Umbilical cord (tissue), 2 donors: Measurements from ENCODE around the gene GOLGA6C. TPM values are rescaled to one million over a fixed set of nuclear protein-coding genes. Genes with fewer than 3 reads are reported as not detected.
"Not testable (repeated sequence)": the region's sequence is repeated elsewhere in the genome, so short reads cannot be mapped to it uniquely, and the experiment has no call there.

Experiments
- DNase-seq: peaks from one replicate; pipeline ENCODE4 v3.0.0-alpha.2; 2015; ENCODE audit warnings: low spot score
- total RNA-seq: library from RNA; depleted of rRNA; stranded (reverse); fragments of >200 nt; gene quantifications from one replicate; pipeline ENCODE4 v1.2.3, GENCODE V29; 2014; ENCODE audit warnings: low replicate concordance; ENCODE audit not compliant: insufficient read depth

The GOLGA6C gene
- total RNA-seq, 1 donor from 2014 or later, result not detected

DNA sequence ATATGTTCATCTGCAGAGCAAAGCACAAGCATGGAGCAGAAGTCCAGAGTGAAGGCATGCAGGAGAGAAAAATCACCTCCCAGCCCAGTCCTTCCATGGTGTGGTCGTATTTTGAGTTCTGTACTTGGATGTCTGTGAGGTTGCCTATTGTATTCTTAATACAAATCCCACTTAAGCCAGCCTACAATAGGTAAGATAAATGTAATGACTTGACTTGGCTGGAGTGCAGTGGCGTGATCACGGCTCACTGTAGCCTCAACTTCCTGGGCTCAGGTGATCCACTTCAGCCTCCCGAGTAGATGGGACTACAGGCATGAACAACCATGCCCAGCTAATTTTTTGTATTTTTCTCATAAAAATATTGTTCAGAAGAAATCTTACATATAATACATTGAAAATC is 6.8 kb upstream of the GOLGA6C start:
- DNase-seq, result not testable (repeated sequence)

DNA sequence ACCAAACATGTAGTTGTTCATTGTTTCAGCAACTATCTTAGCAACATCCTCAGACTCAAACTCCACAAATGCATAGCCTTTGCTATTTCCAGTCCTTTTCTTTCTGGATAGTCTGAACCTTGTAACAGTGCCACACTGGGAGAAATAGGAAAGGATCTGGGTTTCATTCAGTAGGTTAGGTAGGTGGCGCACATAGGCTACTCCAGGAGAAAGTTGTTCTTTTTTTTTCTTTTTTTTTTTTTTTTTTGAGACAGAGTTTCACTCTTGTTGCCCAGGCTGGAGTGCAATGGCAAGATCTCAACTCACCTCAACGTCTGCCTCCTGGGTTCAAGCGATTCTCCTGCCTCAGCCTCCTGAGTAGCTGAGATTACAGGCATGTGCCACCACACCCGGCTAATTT is 5.8 kb upstream of the GOLGA6C start:
- DNase-seq, result not testable (repeated sequence)

DNA sequence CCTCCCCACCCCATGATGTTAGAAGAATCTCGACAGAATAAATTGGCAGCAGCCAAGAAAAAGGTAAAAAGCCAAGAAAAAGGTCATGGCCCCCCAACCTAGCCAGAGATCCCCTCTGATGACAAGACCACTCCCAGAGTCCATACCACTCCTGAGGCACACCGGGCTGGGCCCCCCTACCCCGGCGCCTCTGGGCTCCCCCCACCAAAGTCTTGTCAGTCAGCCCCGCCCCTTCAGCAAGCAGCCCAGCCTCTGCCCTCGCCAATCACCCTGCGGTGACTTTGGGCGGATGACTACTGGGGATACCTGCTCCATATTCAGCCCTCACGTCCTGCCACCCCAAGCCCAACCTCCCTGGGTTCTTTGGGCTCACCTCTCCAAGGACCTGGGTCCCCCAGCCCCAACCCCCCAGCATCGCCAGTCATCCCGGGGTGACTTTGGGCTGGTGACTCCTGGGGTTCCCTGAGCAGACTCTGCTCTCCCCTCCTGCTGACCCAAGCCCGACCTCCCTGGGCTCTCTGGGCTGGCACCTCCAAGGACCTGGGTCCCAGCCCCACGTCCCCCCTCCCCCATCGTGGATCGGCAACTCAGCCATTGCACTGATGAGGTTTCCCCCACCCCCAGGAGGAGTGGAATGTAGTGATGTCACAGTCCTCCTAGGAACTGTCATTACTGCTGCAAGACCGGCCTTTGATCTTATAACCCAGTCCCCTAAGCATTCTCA is 648 bp downstream of the GOLGA6C start:
- DNase-seq, result not testable (repeated sequence)

DNA sequence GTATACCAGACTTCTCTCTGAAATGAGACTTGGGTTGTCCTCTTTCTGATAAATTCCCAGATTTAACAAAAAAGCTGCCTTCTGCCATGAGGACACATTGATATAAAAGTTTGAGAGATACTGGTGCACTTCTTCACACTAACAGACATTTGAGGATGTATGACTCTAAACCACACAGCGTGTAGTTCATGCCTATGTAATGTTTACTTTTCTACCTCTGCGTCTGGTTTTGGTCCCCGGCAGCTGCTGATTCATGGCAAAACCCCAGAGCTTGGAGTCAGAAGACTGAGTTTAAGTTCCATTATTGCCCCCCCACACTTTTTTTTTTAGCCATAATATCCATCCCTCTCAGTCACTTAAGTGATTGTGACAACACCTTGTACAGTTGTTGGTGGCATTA is 1.7 kb downstream of the GOLGA6C start:
- DNase-seq, result not testable (repeated sequence)

DNA sequence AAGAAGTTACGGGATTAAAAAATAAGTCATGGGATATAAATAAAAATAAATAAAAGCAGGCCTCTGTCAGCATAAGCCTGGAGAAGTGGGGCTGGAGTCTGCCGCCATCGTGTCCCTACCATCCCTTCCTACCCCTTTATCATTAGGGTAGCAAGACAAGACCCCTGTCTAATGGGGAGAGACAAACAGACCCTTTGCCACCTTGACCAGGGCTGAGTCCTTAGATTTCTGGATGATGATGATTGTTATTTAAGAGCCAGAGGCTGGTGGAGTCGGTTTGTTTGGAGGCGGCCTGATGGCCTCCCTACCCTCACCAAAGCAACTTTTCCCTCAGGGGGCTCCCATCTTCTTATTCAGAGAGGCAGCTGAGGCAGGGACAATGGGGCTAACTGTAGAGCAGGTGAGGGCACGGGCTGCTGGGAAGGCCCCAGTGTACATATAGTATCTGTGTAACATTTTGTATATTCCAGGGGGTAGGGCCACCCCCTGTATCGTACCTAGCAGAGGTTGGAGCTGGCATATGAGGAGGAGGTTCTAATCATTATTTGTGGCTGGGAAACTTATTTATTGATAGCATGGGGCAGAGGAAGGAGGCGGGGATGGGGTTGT is 15.7 kb downstream of the GOLGA6C start:
- DNase-seq, result not testable (repeated sequence)

DNA sequence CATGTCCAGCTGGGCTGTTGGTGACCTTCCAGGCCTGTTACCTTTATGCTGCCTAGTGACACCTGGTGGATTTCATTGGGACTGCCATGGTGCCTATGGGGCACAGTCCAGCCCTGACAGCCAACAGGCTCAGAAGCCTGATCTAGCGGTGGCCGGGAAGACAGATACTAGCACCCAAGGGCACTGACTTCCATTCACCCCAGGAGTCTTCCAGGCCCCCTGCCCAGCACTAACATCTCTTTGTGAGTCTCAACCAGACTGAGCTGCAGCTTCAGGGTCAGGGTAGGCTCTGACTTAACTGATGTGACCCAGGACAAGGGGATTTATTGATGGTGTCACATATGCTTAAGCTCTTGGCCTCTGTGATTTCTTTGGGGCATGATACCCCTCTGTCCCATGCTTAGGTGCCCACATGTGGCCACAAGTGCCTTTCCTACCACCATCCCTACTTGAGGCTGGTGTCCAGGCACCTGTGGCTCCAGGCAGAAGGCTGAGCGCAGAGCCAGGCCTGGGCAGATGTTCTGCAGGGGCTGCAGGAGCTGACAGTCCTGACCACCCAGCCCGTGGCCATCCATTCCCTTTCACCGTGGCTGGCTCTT is 16.5 kb downstream of the GOLGA6C start:
- peak; percentile 0 for DNase-seq

DNA sequence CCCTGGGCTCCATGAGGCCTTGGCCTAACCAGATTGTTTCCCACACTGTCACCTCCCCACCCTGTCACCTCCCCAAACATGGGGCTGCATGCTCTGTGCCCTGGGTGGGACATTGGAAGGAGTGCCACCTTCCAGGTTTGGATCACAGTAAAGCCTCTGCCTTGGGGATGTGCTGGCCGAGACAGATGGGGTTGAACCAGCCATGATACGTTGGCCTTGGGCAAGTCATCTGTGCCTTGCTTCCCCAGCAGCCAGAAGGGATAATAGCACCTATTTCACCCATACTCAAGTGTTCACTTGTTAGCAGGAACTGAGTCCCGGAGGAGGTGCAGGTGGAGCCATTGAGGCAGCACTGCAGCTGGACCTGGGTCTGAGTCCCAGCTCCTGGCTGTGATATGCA is 17.5 kb downstream of the GOLGA6C start:
- not testable (repeated sequence) for DNase-seq

DNA sequence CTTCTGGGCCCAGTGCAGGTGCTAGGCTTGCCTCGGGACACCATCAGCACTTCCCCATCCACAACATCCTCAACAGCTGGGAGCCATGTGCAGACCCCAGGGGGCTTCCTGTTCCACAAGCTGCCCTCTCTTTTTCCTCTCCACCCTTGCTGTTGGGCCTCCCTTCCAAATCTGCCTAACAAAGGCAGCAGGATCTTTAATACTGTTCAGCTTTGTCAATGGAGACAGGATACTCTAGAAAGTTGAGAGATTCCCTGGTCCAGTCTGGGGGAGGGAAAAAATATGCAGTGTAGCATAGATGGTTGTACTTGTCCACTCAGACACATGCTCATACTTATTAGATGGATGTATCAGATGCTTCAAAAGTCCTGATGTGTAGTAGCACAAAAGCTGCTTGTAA is 20.4 kb downstream of the GOLGA6C start:
- DNase-seq, result not testable (repeated sequence)

DNA sequence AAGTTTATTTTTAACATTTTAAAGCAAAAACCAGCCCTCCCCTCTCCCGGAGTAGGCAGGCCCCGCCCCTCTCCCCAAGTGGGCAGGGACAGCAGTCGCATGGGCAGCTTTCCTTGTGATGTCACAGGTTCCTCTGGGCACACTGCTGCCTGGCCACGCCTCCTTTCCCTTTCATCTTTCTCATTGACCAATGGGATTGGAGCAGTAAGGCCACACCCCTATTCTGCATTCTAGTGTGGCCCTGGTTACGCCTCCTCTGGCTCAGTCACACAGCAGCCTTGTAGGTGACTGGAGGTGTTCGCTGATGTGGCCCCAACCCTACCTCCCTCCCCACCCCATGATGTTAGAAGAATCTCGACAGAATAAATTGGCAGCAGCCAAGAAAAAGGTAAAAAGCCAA is 24.4 kb downstream of the GOLGA6C start, which contains the start of gene GOLGA6D:
TSS of gene GOLGA6D (plus strand) at position 264 of the 400 bp plus-strand sequence. CDS start at position 305, 41 bp downstream.
- not testable (repeated sequence) for DNase-seq

DNA sequence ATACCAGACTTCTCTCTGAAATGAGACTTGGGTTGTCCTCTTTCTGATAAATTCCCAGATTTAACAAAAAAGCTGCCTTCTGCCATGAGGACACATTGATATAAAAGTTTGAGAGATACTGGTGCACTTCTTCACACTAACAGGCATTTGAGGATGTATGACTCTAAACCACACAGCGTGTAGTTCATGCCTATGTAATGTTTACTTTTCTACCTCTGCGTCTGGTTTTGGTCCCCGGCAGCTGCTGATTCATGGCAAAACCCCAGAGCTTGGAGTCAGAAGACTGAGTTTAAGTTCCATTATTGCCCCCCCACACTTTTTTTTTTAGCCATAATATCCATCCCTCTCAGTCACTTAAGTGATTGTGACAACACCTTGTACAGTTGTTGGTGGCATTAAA is 26.0 kb downstream of the GOLGA6C start:
- not testable (repeated sequence) for DNase-seq

DNA sequence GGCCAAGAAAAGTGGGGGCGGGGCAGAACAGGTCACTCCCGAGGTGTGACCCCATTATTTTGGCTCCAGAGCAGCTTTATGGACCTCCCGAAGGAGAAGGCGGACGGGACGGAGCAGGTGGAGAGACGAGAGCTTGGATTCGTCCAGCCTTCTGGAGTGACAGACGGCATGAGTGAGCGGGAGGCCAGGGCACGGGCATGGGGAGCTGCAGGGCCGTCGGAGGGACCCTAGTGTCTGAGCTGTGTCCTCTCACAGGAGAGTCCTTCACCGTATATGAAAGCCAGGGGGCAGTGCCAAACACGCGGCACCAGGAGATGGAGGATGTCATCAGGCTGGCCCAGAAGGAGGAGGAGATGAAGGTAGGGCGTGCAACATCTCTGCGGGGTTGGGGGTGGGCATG is 35.5 kb downstream of the GOLGA6C start:
- DNase-seq, result not testable (repeated sequence)

DNA sequence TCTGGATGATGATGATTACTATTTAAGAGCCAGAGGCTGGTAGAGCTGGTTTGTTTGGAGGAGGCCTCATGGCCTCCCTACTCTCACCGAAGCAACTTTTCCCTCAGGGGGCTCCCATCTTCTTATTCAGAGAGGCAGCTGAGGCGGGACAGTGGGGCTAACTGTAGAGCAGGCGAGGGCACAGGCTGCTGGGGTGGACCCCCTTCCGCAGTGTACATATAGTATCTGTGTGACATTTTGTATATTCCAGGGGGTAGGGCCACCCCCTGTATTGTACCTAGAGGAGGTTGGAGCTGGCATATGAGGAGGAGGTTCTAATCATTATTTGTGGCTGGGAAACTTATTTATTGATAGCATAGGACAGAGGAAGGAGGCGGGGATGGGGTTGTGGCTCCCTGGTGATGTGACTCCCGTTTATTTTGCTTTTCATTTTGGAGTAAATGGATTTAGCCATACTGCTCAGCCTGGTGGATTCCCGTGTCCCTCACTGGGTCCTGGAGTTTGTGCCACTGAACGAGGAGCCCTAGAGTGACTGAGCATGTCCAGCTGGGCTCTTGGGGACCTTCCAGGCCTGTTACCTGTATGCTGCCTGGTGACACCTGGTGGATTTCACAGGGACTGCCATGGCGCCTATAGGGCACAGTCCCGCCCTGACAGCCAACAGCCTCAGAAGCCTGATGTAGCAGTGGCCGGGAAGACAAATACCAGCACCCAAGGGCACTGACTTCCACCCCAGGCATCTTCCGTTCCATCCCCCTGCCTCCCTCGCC is 40.6 kb downstream of the GOLGA6C start:
- not testable (repeated sequence) for DNase-seq

DNA sequence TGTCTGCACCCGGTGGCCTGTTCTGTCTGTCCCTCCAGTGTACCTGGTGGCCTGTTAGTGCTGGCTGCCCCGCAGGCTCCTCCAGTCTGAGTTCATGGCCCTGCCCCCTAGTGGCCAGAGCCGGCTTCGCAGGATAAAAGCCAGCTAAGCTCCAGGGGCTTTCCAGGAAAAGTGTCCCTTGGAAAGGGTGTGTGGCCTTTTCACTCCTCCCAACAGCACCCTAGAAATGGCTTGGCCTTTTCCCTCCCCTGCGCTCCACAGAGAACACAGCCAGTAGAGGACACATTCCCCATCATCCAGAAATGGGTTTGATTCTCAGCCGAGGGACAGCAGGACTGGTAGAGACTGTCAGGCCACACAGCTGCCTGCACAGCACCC is 41.2 kb downstream of the GOLGA6C start:
- DNase-seq, result not testable (repeated sequence)

DNA sequence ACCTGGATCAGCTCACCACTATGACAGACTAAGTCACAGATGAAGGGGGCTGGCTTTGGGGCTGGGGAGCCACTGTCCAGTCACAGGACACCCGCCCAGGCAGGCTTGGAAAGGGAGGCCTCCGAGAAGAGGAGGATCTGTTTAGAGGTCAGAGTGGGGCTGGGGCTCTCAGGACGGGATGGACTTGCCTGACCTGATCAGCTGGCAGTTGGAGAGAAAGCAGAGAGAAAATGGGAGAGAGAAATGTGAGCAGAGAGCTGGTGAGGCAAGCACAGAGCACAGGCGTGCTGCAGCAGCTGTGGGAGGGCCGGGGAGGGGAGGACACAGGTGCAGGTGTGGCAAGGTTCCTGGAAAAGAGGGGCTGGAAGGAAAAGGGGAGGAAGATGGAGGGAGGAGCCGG is 41.9 kb downstream of the GOLGA6C start:
- peak; percentile 9 for DNase-seq

DNA sequence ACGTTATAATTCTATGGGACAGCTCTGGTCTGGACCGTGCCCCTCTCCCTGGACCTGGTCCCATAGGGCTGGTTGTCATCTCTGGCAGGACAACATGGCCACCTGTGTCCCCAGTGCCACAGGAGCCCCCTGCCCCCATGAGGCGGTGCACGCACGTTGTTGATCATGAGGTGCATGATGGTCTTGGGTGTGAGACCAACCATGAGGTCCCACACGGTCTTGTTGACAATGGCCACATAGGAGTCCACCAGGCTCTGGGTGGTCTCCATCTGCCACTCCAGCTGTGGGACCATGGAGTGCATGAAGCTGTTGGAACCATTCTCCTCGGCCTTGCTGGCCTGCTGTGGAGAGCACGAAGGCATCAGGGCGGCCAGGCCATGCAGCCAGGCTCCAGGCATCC is 44.2 kb downstream of the GOLGA6C start:
- DNase-seq, result no peak

DNA sequence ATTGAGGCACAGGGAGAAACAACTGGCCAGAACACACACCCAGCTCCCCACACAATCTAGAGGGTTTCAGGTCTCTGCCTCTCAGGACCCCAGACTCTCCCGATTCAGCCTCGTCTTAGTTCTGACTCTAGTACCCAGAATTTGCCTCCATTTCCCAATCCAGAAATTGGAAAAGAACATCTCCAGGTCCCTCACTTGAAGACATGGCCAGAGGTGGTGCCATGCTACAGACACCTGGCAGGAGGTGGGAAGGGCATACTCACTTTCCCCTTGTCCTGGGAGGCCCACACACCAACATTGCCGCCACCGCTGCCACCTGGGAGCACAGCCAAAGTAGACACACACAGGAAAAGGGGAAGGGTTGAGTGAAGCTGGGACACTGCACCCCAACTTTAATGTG is 44.6 kb downstream of the GOLGA6C start:
- not testable (repeated sequence) for DNase-seq

DNA sequence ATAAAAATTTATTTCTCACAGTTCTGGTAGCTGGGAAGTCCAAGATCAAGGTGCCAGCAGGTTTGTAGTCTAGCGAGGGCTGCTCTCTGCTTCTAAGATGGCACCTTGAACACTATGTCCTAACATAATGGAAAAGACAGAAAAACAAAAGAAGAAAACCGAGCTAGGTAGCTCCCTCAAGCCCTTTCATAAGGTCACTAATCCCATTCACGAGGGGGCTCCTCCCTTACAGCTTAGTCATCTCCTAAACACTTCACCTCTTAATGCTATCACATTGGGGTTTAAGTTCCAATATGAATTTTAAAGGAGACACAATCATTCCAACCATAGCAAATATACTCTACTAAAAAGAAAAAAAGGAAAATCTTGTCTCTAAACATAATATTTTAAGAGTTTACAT is 48.1 kb downstream of the GOLGA6C start:
- no peak for DNase-seq

DNA sequence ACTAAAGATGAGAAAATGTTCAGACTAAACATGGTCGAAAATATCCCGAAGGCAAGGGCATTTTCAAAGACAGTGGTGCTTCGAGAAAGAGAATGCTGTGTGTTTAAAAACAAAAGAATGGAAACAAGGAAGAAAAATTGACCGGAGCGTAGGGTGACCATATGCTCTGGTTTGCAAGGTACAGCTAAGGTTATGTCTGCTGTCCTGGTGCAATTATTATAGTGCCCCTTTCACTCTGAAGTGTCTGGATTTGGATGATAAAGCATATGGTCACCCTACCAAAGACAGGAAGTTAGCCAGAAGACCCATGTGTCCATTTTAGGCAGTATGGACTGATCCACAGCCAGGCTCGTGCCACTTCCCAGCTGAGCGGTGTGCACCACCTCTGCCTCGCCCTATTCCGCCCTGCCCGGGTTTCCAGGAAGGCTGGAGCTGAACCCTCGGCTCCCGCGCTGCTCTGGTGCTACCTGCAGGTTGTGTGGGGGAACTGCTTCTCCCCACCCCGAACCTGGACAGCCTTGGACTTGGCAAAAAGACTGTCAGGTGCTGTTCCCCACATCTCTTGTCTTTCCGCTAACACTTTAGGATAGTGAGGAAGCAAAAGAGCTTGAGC is 49.8 kb downstream of the GOLGA6C start:
- no peak for DNase-seq

DNA sequence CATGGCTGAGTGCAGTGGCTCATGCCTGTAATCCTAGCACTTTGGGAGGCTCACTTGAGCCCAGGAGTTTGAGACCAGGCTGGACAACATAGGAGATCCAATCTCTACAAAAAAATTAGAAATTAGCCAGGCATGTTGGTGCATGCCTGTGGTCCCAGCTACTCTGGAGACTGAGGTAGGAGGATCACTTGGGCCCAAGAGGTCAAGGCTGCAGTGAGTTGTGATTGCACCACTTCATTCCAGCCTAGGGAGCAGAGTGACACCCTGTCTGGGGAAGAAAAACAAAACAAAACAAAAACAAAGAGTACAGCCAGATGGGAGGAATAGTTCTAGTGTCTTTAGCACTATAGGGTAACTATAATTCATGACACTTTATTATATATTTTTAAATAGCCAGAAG is 51.6 kb downstream of the GOLGA6C start:
- DNase-seq, result no peak

DNA sequence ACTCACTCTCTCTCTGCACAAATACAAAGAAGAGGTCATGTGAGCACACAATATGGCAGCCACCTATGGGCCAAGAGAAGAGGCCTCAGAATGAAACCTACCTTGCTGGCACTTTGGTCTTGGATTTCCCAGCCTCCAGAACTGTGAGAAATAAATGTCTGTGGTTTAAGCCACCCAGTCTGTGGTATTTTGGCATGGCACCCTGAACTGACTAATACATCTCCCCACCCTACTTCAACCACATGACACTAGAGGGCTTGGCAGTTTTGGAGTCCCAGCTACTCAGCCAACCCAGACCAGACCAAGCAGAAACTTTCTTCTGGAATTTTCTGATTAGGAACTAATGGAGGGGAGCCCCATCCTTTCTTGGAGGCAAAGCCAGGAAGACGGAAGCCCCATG is 54.4 kb downstream of the GOLGA6C start:
- DNase-seq, result not testable (repeated sequence)

DNA sequence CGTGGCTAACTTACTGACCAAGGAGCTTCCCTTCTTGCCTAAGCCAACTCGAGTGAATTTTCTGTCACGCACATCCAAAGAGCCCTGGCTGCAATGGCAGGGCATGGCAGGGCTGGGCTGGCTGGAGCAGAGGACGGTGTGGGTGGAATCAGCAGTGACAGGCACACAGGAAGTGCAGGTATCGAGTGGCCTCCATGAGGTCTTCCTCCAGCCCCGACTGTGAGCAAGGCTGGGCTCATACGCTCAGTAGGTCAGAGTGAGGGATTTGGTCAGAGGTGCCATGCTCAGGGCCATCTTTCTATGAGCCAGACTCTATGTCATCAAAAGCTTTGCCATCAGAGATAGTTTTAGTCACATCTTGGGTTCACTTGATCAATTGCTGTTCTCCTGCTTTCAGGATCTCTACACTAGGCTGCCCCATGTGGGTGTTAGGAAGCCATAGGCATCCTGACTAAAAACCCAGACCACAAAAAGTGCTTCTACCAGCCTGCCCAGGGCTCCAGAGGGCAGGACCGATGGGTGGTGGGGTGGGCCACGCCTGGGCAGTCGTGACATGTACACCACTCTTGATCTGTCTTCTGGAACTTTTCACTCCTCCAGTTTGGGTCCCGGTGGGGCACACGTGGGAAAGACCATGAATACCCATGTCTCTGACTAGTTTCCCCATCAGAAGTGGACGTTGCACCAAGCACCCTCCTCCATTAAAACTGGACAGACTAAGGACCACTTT is 55.1 kb downstream of the GOLGA6C start:
- no peak for DNase-seq
